Breast epithelium (tissue), 3 donors: Measurements from ENCODE around the gene BTBD7.

Experiments
- POLR2A ChIP-seq: fragments of 450-650 bp; IDR thresholded peaks from one replicate; pipeline ENCODE4 v1.6.1; 2016; ENCODE audit warnings: antibody characterized with exemption, mild to moderate bottlenecking, moderate library complexity
- POLR2AphosphoS5 ChIP-seq, 3 donors: sonication (generic); formaldehyde crosslinking; IDR thresholded peaks; one replicate each; pipeline ENCODE4 v1.6.1; 2017; ENCODE audit warnings: antibody characterized with exemption in 3 of 3
- TF ChIP-seq, protein P1 (sequence below), 3 donors: fragments of 450-650 bp; IDR thresholded peaks; one replicate each; pipeline ENCODE4 v1.5.1; 2016 to 2017; ENCODE audit warnings: antibody characterized with exemption in 3 of 3, mild to moderate bottlenecking in 3 of 3, moderate library complexity in 3 of 3

GRCh38 chr14:93214598-93214997 lies 118.2 kb downstream of the BTBD7 start:
- TF ChIP-seq POLR2AphosphoS5 (IDR thresholded peaks at IDR 0.05), result no peak
- TF ChIP-seq, protein P1, sequence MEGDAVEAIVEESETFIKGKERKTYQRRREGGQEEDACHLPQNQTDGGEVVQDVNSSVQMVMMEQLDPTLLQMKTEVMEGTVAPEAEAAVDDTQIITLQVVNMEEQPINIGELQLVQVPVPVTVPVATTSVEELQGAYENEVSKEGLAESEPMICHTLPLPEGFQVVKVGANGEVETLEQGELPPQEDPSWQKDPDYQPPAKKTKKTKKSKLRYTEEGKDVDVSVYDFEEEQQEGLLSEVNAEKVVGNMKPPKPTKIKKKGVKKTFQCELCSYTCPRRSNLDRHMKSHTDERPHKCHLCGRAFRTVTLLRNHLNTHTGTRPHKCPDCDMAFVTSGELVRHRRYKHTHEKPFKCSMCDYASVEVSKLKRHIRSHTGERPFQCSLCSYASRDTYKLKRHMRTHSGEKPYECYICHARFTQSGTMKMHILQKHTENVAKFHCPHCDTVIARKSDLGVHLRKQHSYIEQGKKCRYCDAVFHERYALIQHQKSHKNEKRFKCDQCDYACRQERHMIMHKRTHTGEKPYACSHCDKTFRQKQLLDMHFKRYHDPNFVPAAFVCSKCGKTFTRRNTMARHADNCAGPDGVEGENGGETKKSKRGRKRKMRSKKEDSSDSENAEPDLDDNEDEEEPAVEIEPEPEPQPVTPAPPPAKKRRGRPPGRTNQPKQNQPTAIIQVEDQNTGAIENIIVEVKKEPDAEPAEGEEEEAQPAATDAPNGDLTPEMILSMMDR (IDR thresholded peaks at IDR 0.05), result no peak
- TF ChIP-seq POLR2A, result no peak
